Mammary epithelial cell (primary cell): ENCODE results near the gene HSBP1L1.

ENCODE experiments used
- EZH2 ChIP-seq: IDR thresholded peaks from 2 replicates; pipeline ENCODE4 v1.6.1; 2012; ENCODE audit warnings: low read length, inconsistent platforms, borderline replicate concordance
- TF ChIP-seq, protein P1 (sequence below), 2 donors: IDR thresholded peaks in 1 of 2; conservative IDR thresholded peaks in 1 of 2; 2 replicates each; pipeline ENCODE4 v1.5.1; 2011 to 2012; ENCODE audit warnings: inconsistent platforms in 2 of 2, low read length in 2 of 2, mild to moderate bottlenecking in 2 of 2, control low read depth in 1 of 2, low read depth in 1 of 2; ENCODE audit not compliant: insufficient read depth in 1 of 2; ENCODE audit errors: extremely low read depth in 1 of 2

DNA sequence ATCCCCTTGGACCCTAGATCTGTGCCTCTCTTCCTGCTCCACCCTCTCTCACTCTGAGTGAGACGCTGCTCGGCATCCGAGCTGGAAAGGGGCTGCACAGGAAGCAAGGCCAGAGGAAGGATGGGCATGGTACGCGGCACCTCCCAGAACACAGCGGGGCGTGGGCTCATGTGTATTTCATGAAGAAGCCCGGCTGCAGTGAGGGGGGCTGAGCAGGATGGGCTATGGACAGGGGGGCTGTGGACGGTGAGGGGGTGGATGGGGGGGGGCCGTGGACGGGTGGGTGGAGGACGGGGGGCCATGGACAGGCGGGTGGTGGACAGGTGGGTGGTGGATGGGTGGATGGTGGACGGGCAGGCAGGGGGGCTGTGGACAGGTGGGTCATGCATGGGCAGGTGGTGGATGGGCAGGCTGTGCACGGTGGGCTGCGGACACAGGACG, 41.5 kb upstream of the HSBP1L1 start:
- TF ChIP-seq, protein P1, sequence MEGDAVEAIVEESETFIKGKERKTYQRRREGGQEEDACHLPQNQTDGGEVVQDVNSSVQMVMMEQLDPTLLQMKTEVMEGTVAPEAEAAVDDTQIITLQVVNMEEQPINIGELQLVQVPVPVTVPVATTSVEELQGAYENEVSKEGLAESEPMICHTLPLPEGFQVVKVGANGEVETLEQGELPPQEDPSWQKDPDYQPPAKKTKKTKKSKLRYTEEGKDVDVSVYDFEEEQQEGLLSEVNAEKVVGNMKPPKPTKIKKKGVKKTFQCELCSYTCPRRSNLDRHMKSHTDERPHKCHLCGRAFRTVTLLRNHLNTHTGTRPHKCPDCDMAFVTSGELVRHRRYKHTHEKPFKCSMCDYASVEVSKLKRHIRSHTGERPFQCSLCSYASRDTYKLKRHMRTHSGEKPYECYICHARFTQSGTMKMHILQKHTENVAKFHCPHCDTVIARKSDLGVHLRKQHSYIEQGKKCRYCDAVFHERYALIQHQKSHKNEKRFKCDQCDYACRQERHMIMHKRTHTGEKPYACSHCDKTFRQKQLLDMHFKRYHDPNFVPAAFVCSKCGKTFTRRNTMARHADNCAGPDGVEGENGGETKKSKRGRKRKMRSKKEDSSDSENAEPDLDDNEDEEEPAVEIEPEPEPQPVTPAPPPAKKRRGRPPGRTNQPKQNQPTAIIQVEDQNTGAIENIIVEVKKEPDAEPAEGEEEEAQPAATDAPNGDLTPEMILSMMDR (conservative IDR thresholded peaks at IDR 0.05 in 1 of 2, IDR thresholded peaks at IDR 0.05 in 1 of 2; ENCODE audit: extremely low read depth in 1 of 2, insufficient read depth in 1 of 2, low read depth in 1 of 2, low read length in 2 of 2): no peak
- TF ChIP-seq EZH2: no peak
